ENCODE data around the gene SLC12A8.

SLC12A8 gene

GRCh38 chr3:125213946-125214542 lies 1.5 kb upstream of the SLC12A8 start:
- DNase-seq (ENCODE audit: low read depth), result no peak

DNA sequence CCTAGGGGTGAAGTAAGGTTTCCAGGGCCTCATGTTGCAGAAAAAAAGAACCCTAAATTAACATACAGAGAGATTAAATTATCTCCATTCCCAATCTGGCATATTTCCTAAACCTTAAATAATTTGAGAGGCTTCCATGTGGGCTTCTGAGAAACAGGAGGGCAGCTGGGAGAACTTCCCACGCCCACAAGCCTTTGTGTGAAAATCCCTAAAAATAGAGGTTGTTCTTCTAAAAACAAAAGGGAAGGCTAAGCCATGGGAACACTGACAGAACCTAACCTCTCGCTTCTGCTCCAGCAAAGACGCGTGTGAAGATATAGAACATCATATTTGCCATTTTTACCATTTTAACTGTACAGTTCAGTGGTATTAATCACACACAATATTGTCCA lies 812 bp upstream of the SLC12A8 start:
- no peak for DNase-seq (ENCODE audit: low read depth)

DNA sequence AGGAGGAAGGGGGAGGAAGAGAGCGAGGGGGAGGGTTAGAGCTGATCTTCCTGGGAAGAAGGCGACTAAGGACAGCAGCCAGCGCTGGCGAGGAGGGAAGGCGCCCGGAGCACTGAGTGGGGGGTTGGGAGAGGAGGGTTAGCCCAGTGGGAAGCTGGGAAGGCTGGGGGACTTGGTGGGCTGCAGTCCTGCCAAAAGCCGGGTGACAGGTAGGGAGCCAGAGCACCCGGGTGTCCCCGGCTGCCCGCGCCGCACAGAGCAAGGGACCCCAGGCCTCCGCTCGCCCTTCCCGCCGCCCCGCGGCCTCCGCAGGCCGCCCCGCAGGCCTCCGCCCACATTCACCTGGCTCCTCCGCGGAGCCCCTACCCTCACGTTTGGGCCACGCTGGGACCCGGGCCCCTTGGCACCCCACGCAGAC lies 448 bp downstream of the SLC12A8 start:
- no peak for DNase-seq (ENCODE audit: low read depth)

GRCh38 chr3:125211523-125212090 lies 941 bp downstream of the SLC12A8 start:
- DNase-seq (ENCODE audit: low read depth), result no peak

- DNase-seq (ENCODE audit: low read depth), result no peak
Measured at GRCh38 chr3:125207949-125208568, 4.5 kb downstream of the SLC12A8 start.

DNA sequence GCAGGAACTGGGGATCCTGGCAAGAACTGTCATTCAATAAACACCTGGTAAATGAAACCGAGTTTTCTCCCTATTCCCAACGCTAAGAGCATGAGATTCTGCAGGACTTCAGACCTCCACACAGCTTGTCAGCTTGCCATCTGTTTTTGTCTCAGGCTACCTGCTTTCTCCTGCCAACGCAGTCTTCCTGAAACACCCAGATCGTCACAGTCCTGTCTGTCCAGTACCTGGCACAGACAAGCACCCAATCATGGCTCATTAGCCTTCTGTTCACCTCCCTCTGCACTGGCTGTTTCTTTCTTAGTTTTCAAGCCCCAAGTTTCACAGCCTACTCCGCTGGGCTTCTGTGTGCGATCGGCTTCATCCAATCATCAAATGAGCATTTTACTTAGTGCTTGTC lies 5.0 kb downstream of the SLC12A8 start:
- DNase-seq (ENCODE audit: low read depth), result no peak

GRCh38 chr3:125206934-125207333 lies 5.6 kb downstream of the SLC12A8 start:
- no peak for DNase-seq (ENCODE audit: low read depth)

- no peak for DNase-seq (ENCODE audit: low read depth)
Measured at GRCh38 chr3:125203731-125204130, 8.8 kb downstream of the SLC12A8 start.

DNA sequence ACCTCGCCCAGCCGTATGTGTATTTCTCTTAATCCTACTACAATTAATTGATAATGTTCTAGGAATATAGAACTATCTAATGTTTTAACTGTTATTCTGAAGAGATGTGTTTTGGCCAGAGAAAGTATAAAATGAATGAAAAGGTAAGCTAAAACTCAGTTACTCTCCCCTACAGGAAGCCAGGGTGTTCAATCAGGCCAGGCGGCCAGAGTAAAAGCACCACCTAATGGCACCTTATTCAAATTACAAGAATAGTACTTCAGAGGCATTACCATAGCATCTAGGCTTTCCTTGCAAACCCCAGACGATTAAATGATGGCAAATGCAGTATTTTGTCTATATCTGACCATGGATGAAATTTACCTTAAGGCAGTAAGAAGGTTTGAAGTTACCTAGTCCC lies 10.4 kb downstream of the SLC12A8 start:
- DNase-seq (ENCODE audit: low read depth), result peak; percentile 35

GRCh38 chr3:125200731-125201139 lies 11.8 kb downstream of the SLC12A8 start:
- DNase-seq (ENCODE audit: low read depth), result no peak

GRCh38 chr3:125194849-125195601 lies 17.5 kb downstream of the SLC12A8 start:
- DNase-seq (ENCODE audit: low read depth), result peak; percentile 69

GRCh38 chr3:125194061-125194848 lies 18.3 kb downstream of the SLC12A8 start:
- DNase-seq (ENCODE audit: low read depth), result no peak

DNA sequence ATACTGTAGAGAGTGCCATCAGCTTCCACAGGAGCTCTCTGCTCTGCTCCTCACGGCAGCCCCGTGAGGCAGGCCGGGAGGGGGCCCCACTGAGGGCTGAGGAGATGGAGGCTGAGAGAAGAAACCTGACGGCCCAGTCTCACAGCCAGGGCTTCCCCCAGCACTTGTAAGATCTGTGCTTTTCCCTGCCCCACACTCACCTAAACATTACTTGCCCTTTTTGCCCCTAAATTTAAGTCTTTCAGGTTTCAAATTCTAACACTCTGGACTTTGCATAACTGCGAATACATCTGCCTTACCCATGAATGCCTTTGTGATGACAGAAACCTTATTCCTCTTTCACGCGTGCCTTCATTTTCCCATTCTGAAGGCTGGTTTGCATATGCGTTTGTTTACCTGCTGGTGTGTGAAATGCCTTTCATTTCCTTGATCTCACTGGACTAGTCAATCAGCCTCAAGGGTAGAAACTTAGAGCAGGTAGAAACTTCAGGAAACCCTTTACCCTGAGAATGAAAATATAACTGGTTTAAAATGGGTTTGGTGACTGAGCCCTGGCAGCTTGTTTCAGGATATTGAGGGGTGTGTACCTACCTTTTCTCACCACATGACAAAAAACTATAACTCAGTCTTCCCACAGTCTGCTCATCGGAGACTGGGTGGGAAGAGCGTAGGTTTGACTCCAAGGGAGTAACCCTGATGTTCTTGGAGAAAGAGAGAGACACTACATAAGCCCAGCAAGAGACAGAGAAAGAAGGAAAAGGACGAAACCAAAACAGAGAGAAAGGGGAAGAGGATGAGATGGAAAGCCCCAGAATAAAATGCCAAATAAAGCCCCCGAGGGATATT lies 20.1 kb downstream of the SLC12A8 start:
- DNase-seq (ENCODE audit: low read depth), result no peak

GRCh38 chr3:125191730-125192129 lies 20.8 kb downstream of the SLC12A8 start:
- DNase-seq (ENCODE audit: low read depth), result no peak

DNA sequence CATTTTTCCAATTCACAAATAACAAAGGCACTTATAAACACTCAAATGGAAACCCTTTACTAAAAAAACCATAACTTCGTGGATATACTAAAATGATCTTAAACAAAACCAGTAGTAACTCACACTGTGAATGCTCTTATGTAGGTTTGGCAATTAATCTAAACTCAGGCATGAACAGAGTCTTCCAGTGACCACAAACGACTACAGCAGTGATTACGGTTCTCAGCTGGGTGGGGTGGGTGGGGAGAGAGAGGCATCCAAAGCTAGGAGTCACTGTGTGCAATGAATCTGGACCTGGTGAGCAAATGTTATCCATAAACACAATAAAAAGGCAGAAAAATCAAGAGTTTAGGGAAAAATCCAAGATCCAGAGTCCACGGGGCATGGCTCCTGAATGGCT lies 21.3 kb downstream of the SLC12A8 start:
- peak; percentile 71 for DNase-seq (ENCODE audit: low read depth)

DNA sequence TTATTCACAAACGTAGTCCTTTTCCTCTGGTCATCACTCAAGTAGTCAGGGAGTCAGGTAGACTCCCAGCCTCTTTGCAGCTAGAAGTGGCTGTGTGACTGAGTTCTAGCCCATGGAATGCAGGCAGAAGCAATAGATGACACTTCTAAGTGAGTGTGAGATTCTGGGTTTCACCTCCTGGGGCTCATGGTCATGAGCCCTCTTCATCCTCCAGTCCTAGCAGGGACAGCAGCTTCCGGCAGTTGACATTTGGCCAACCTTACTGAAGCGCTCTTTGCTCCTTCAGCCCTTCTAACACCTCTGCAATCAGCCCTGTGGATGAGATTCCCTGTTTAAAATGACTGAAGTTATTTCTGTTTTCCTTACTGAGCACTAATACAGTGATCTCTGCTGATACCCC lies 21.8 kb downstream of the SLC12A8 start:
- no peak for DNase-seq (ENCODE audit: low read depth)

GRCh38 chr3:125189378-125190165 lies 23.0 kb downstream of the SLC12A8 start:
- no peak for DNase-seq (ENCODE audit: low read depth)

GRCh38 chr3:125188955-125189354 lies 23.6 kb downstream of the SLC12A8 start:
- DNase-seq (ENCODE audit: low read depth), result no peak

DNA sequence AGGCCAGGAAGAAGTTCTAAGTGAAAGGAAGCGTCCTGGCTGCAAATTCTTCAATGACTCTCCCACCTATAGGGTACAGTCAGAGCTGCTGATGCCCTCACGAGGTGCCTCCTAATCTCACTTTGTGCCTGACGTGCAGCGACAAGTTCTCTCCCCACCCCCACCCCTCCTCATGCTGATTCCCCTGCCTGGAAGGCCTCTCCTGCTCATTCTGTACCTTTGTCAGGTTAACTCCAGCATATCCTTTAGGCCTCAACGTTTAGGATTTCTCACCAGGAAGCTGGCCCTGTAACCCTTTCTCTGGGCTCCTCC lies 25.0 kb downstream of the SLC12A8 start:
- DNase-seq (ENCODE audit: low read depth), result no peak

GRCh38 chr3:125186800-125187598 lies 25.5 kb downstream of the SLC12A8 start:
- DNase-seq (ENCODE audit: low read depth), result no peak

Measured in amniotic epithelial cell (primary cell).